Adrenal gland (tissue), 19 donors: ENCODE measurements around the gene RAD23A. TPM values are rescaled to one million over a fixed set of nuclear protein-coding genes. Genes with fewer than 3 reads are reported as not detected.
A peak's percentile ranks its signal among the peaks of the same experiment; 100 is the strongest.

Experiments
- DNase-seq, 7 donors: peaks; one replicate each; pipeline ENCODE4 v3.0.0-alpha.2; 2019 to 2020
- H3K27ac ChIP-seq, 5 donors: fragments of 200-600 bp; sonication (generic) in 4 of 5; 1 replicate in 3 of 5; 2 replicates in 2 of 5; pipeline versions ENCODE4 v1.5.1 to v1.8.0; 2016 to 2020; ENCODE audit warnings: mild to moderate bottlenecking in 1 of 5
- H3K27me3 ChIP-seq: fragments of 200-600 bp; 2 replicates; pipeline ENCODE4 v1.8.0; 2021
- H3K36me3 ChIP-seq, 2 donors: fragments of 200-600 bp; replicated peaks in 1 of 2; 1 replicate in 1 of 2; 2 replicates in 1 of 2; pipeline versions ENCODE4 v1.5.1 to v1.8.0; 2018 to 2022
- H3K4me1 ChIP-seq, 2 donors: fragments of 200-600 bp; replicated peaks in 1 of 2; 1 replicate in 1 of 2; 2 replicates in 1 of 2; pipeline versions ENCODE4 v1.5.1 to v1.8.0; 2018 to 2021
- H3K4me3 ChIP-seq, 4 donors: fragments of 200-600 bp; sonication (generic) in 3 of 4; one replicate each; pipeline ENCODE4 v1.5.1; 2016 to 2018
- H3K9me3 ChIP-seq, 3 donors: fragments of 200-600 bp; sonication (generic) in 1 of 3; replicated peaks in 1 of 3; 1 replicate in 2 of 3; 2 replicates in 1 of 3; pipeline versions ENCODE4 v1.5.1 to v1.8.0; 2016 to 2021
- CTCF ChIP-seq, 6 experiments: fragments of 450-650 bp in 4 of 6; fragments of 200-600 bp in 2 of 6; sonication (generic) in 1 of 6; IDR thresholded peaks; 1 replicate in 5 of 6; 2 replicates in 1 of 6; pipeline versions ENCODE4 v1.5.1 to v1.8.0; 2016 to 2021; ENCODE audit warnings: antibody characterized with exemption in 6 of 6, mild to moderate bottlenecking in 2 of 6, moderate library complexity in 1 of 6
- POLR2A ChIP-seq, 2 donors: fragments of 450-650 bp; IDR thresholded peaks; one replicate each; pipeline ENCODE4 v1.6.1; 2017; ENCODE audit warnings: antibody characterized with exemption in 2 of 2, mild to moderate bottlenecking in 2 of 2, moderate library complexity in 1 of 2
- WGBS, 4 donors: extraction: QIAGEN DNeasy Blood & Tissue Kit in 2 of 4; methylation state at CpG; one replicate each; pipeline versions ENCODE4 v1.1.5 to v1.1.7; 2013 to 2017; 5-methylcytosine and 5-hydroxymethylcytosine counted together
- intact Hi-C, 2 donors: fragments of 100-400 bp; cut with DNase I; formaldehyde crosslinking; loops; one replicate each; pipeline versions ENCODE4 v1.14.1 to v1.15.0; 2022 to 2023
- long read RNA-seq, 10 donors: library from polyadenylated mRNA in 3 of 10; unstranded in 2 of 10; stranded (forward) in 1 of 10; transcript quantifications; one replicate each; pipeline ENCODE4 v2.0.0 and lab custom pipeline, GENCODE V29; 2021 to 2026
- polyA plus RNA-seq, 3 donors: library from polyadenylated mRNA; stranded (reverse); fragments of 200-250 nt in 2 of 3; fragments of 350-450 nt in 1 of 3; fragmentation: Illumina TruSeq in 1 of 3; extraction: RNeasy Lipid Tissue Mini Kit (QIAGEN cat#74804) in 1 of 3; gene quantifications; one replicate each; pipeline ENCODE4 v1.2.3, GENCODE V29; 2013 to 2014
- total RNA-seq, 9 donors: library from RNA; depleted of rRNA in 4 of 9; stranded (reverse); fragments of >200 nt in 4 of 9; fragments of 120-200 nt in 1 of 9; fragmentation: NEBNext Ultra II Directional in 1 of 9; extraction: Animal tissue kit (Norgen Biotek cat#: 25700) in 1 of 9; gene quantifications; one replicate each; pipeline versions ENCODE4 v1.1.0 to v1.2.4, GENCODE V29; 2013 to 2023
- donor health status: healthy with polysubstance abuse.
- donor health status: Bipolar disorder and iron deficiency.
- donor health status: DM: yes; HTN: yes; CAD: no.
- donor health status: DM: no; HTN: no; CAD: no.
- donor health status: DM: no; HTN: no; CAD: no.
- donor health status: DM: yes; HTN: yes; CAD: no.

The RAD23A gene
- total RNA-seq = 100 to 1,000 TPM in 6 of 9 donors, 10 to 100 TPM in 3; 66.5 to 146 (median 111) TPM
- 100 to 1,000 TPM; 112 to 240 (median 206) TPM for polyA plus RNA-seq
- long read RNA-seq, donor 1, transcript RAD23A-203 (9 exons, 1,746 nt) = minor isoform, 28 of 101 reads
- long read RNA-seq, donor 1, transcript RAD23A-201 (9 exons, 1,736 nt) = major isoform, 29 of 101 reads
- long read RNA-seq, donor 1, transcript RAD23A-207 (2 exons, 545 nt) = minor isoform, 20 of 101 reads
- long read RNA-seq, donor 1, partial matches to known transcripts = 24 of 101 reads
- long read RNA-seq, donor 1, other reads (novel, unspliced or antisense) = 0 of 101 reads
- long read RNA-seq, donor 2, transcript RAD23A-201 (9 exons, 1,736 nt) = major isoform, 30 of 79 reads
- long read RNA-seq, donor 2, transcript RAD23A-203 (9 exons, 1,746 nt) = minor isoform, 26 of 79 reads
- long read RNA-seq, donor 2, transcript RAD23A-207 (2 exons, 545 nt) = minor isoform, 17 of 79 reads
- long read RNA-seq, donor 2, partial matches to known transcripts = 6 of 79 reads
- long read RNA-seq, donor 2, other reads (novel, unspliced or antisense) = 0 of 79 reads
- long read RNA-seq, donor 3, transcript RAD23A-207 (2 exons, 545 nt) = minor isoform, 12 of 61 reads
- long read RNA-seq, donor 3, transcript RAD23A-201 (9 exons, 1,736 nt) = minor isoform, 22 of 61 reads
- long read RNA-seq, donor 3, transcript RAD23A-203 (9 exons, 1,746 nt) = major isoform, 27 of 61 reads
- long read RNA-seq, donor 3, partial matches to known transcripts = 0 of 61 reads
- long read RNA-seq, donor 3, other reads (novel, unspliced or antisense) = 0 of 61 reads
- long read RNA-seq, donor 4, transcript RAD23A-201 (9 exons, 1,736 nt) = minor isoform, 27 of 69 reads
- long read RNA-seq, donor 4, transcript RAD23A-203 (9 exons, 1,746 nt) = major isoform, 28 of 69 reads
- long read RNA-seq, donor 4, partial matches to known transcripts = 4 of 69 reads
- long read RNA-seq, donor 4, other reads (novel, unspliced or antisense) = 7 of 69 reads
- long read RNA-seq, donor 5, transcript RAD23A-203 (9 exons, 1,746 nt) = major isoform, 113 of 236 reads
- long read RNA-seq, donor 5, transcript RAD23A-201 (9 exons, 1,736 nt) = minor isoform, 102 of 236 reads
- long read RNA-seq, donor 5, partial matches to known transcripts = 4 of 236 reads
- long read RNA-seq, donor 5, other reads (novel, unspliced or antisense) = 15 of 236 reads
- long read RNA-seq, donor 6, transcript RAD23A-201 (9 exons, 1,736 nt) = major isoform, 23 of 59 reads
- long read RNA-seq, donor 6, transcript RAD23A-203 (9 exons, 1,746 nt) = minor isoform, 21 of 59 reads
- long read RNA-seq, donor 6, partial matches to known transcripts = 9 of 59 reads
- long read RNA-seq, donor 6, other reads (novel, unspliced or antisense) = 3 of 59 reads
- long read RNA-seq, donor 7, transcript RAD23A-201 (9 exons, 1,736 nt) = minor isoform, 9 of 213 reads
- long read RNA-seq, donor 7, transcript RAD23A-203 (9 exons, 1,746 nt) = major isoform, 15 of 213 reads
- long read RNA-seq, donor 7, transcript RAD23A-207 (2 exons, 545 nt) = minor isoform, 8 of 213 reads
- long read RNA-seq, donor 7, partial matches to known transcripts = 181 of 213 reads
- long read RNA-seq, donor 7, other reads (novel, unspliced or antisense) = 0 of 213 reads
- long read RNA-seq, donor 8, transcript RAD23A-201 (9 exons, 1,736 nt) = major isoform, 40 of 98 reads
- long read RNA-seq, donor 8, transcript RAD23A-203 (9 exons, 1,746 nt) = minor isoform, 38 of 98 reads
- long read RNA-seq, donor 8, transcript RAD23A-207 (2 exons, 545 nt) = minor isoform, 15 of 98 reads
- long read RNA-seq, donor 8, partial matches to known transcripts = 5 of 98 reads
- long read RNA-seq, donor 8, other reads (novel, unspliced or antisense) = 0 of 98 reads
- long read RNA-seq, donor 9, transcript RAD23A-203 (9 exons, 1,746 nt) = minor isoform, 17 of 58 reads
- long read RNA-seq, donor 9, transcript RAD23A-207 (2 exons, 545 nt) = major isoform, 26 of 58 reads
- long read RNA-seq, donor 9, transcript RAD23A-201 (9 exons, 1,736 nt) = minor isoform, 15 of 58 reads
- long read RNA-seq, donor 9, partial matches to known transcripts = 0 of 58 reads
- long read RNA-seq, donor 9, other reads (novel, unspliced or antisense) = 0 of 58 reads
- long read RNA-seq, donor 10, transcript RAD23A-203 (9 exons, 1,746 nt) = major isoform, 21 of 38 reads
- long read RNA-seq, donor 10, transcript RAD23A-201 (9 exons, 1,736 nt) = minor isoform, 13 of 38 reads
- long read RNA-seq, donor 10, partial matches to known transcripts = 0 of 38 reads
- long read RNA-seq, donor 10, other reads (novel, unspliced or antisense) = 0 of 38 reads

- Histone ChIP-seq H3K27ac (peak within 1 kb of the TSS; percentile 70 to 98 (median 94)), H3K4me1 (peaks cover 0 to 32% of the 10 kb centered on the region in 2 donors), H3K36me3 (peaks cover 0 to 74% of the 10 kb centered on the region in 2 donors), H3K9me3 (no peaks in the 10 kb centered on the region), H3K27me3 (no peaks in the 10 kb centered on the region), H3K4me3 (peak within 1 kb of the TSS in 3 of 4 donors; percentile 76 to 91 (median 83))
- peak; percentile 97 to 99 (median 99) for DNase-seq
- intact Hi-C loops = no loop called here
- TF ChIP-seq POLR2A (IDR thresholded peaks at IDR 0.05) = peak; percentile 85 to 90
- peak in 1 of 6 experiments; percentile 5 for TF ChIP-seq CTCF (IDR thresholded peaks at IDR 0.05)
- 0 to 1% (median 0%) methylated on average over 24 to 62 of the region's 62 CpGs for WGBS, 4 donors
Observed at GRCh38 chr19:12945479-12946091, at the start of gene RAD23A. RAD23A (plus strand) TSS chr19:12945862; CDS start chr19:12945949, 87 bp downstream.

- H3K4me1 ChIP-seq = peaks cover 6 to 9% of the 10 kb centered on the region in 2 donors
- intact Hi-C loops = no loop called here
- TF ChIP-seq POLR2A (IDR thresholded peaks at IDR 0.05) (no peak), CTCF (IDR thresholded peaks at IDR 0.05) (no peak)
- H3K4me3 ChIP-seq = no peak overlapping the region
- 91 to 95% (median 94%) methylated on average over 7 to 17 of the region's 17 CpGs for WGBS, 4 donors
- DNase-seq = no peak
- H3K27ac ChIP-seq = no peak overlapping the region
- H3K36me3 ChIP-seq = peaks cover 0 to 18% of the 10 kb centered on the region in 2 donors
- H3K27me3 ChIP-seq = no peaks in the 10 kb centered on the region
- H3K9me3 ChIP-seq = no peaks in the 10 kb centered on the region
Observed at GRCh38 chr19:12896460-12896859, 49.2 kb upstream of the RAD23A start.
